Neuronal stem cell (in vitro differentiated cells): ENCODE measurements around the gene ZFYVE16.

Experiments used
- DNase-seq: peaks from one replicate; pipeline ENCODE4 v3.0.0-alpha.2; 2013; ENCODE audit warnings: low spot score
- H2AFZ ChIP-seq: one replicate; pipeline ENCODE4 v1.6.1; 2013; ENCODE audit warnings: mild to moderate bottlenecking, low read length, inconsistent platforms
- H2AK5ac ChIP-seq: 2 replicates; pipeline ENCODE4 v1.6.1; 2013; ENCODE audit warnings: low read depth, mild to moderate bottlenecking, inconsistent platforms, low read length, moderate library complexity, mixed read lengths
- H2BK120ac ChIP-seq: 2 replicates; pipeline ENCODE4 v1.6.1; 2013; ENCODE audit warnings: low read depth, mild to moderate bottlenecking, inconsistent platforms, low read length, moderate library complexity, mixed read lengths
- H2BK12ac ChIP-seq: one replicate; pipeline ENCODE4 v1.6.1; 2013; ENCODE audit warnings: low read length, inconsistent platforms
- H2BK15ac ChIP-seq: 2 replicates; pipeline ENCODE4 v1.6.1; 2013; ENCODE audit warnings: mild to moderate bottlenecking, low read length, inconsistent platforms, mixed read lengths
- H2BK5ac ChIP-seq: one replicate; pipeline ENCODE4 v1.6.1; 2013; ENCODE audit warnings: inconsistent platforms, mild to moderate bottlenecking, low read length, moderate library complexity
- H3K14ac ChIP-seq: one replicate; pipeline ENCODE4 v1.6.1; 2013; ENCODE audit warnings: low read length, inconsistent platforms
- H3K18ac ChIP-seq: 2 replicates; pipeline ENCODE4 v1.6.1; 2013; ENCODE audit warnings: low read length, inconsistent platforms
- H3K23ac ChIP-seq: 2 replicates; pipeline ENCODE4 v1.6.1; 2013; ENCODE audit warnings: low read depth, mild to moderate bottlenecking, mixed read lengths, low read length, inconsistent platforms; ENCODE audit not compliant: poor library complexity
- H3K27ac ChIP-seq: replicated peaks from 3 replicates; pipeline ENCODE4 v1.5.1; 2013; ENCODE audit warnings: low read length, inconsistent platforms
- H3K27me3 ChIP-seq, 3 experiments: 2 replicates each; pipeline ENCODE4 v1.6.1; 2013; ENCODE audit warnings: low read length in 3 of 3, mild to moderate bottlenecking in 2 of 3, inconsistent platforms in 1 of 3, low read depth in 1 of 3, mixed read lengths in 1 of 3, moderate library complexity in 1 of 3; ENCODE audit not compliant: control insufficient read depth in 3 of 3, insufficient read depth in 3 of 3
- H3K36me3 ChIP-seq, 2 donors: replicated peaks in 1 of 2; 2 replicates each; pipeline ENCODE4 v1.6.1; 2013; ENCODE audit warnings: low read length in 2 of 2; ENCODE audit not compliant: control insufficient read depth in 2 of 2, insufficient read depth in 2 of 2
- H3K4ac ChIP-seq: 2 replicates; pipeline ENCODE4 v1.6.1; 2013; ENCODE audit warnings: inconsistent platforms, mild to moderate bottlenecking, low read length, moderate library complexity
- H3K4me1 ChIP-seq, 2 donors: 1 replicate in 1 of 2; 2 replicates in 1 of 2; pipeline ENCODE4 v1.6.1; 2013; ENCODE audit warnings: low read length in 2 of 2, low read depth in 1 of 2; ENCODE audit not compliant: control insufficient read depth in 2 of 2, insufficient read depth in 1 of 2
- H3K4me2 ChIP-seq: one replicate; pipeline ENCODE4 v1.6.1; 2013; ENCODE audit warnings: mild to moderate bottlenecking, low read length, inconsistent platforms; ENCODE audit not compliant: insufficient read depth, poor library complexity, severe bottlenecking
- H3K4me3 ChIP-seq, 2 donors: 2 replicates each; pipeline ENCODE4 v1.5.1; 2013; ENCODE audit warnings: low read length in 2 of 2, mild to moderate bottlenecking in 2 of 2, inconsistent platforms in 1 of 2, moderate library complexity in 1 of 2
- H3K79me1 ChIP-seq: one replicate; pipeline ENCODE4 v1.6.1; 2013; ENCODE audit warnings: low read depth, mild to moderate bottlenecking, inconsistent platforms, low read length, moderate library complexity
- H3K9ac ChIP-seq: one replicate; pipeline ENCODE4 v1.6.1; 2013; ENCODE audit warnings: mild to moderate bottlenecking, low read depth, low read length, inconsistent platforms; ENCODE audit not compliant: poor library complexity
- H3K9me3 ChIP-seq, 2 donors: replicated peaks in 1 of 2; 2 replicates each; pipeline versions ENCODE3 to v1.6.1; 2013; ENCODE audit warnings: low read length in 2 of 2, mild to moderate bottlenecking in 2 of 2, inconsistent platforms in 1 of 2, low read depth in 1 of 2, mixed read lengths in 1 of 2, moderate library complexity in 1 of 2; ENCODE audit not compliant: control insufficient read depth in 2 of 2, insufficient read depth in 1 of 2
- H4K8ac ChIP-seq: one replicate; pipeline ENCODE4 v1.6.1; 2013; ENCODE audit warnings: low read depth, mild to moderate bottlenecking, inconsistent platforms, low read length, moderate library complexity
- H4K91ac ChIP-seq: one replicate; pipeline ENCODE4 v1.6.1; 2013; ENCODE audit warnings: low read length, low read depth, mild to moderate bottlenecking, inconsistent platforms; ENCODE audit not compliant: poor library complexity
- WGBS, 2 donors: extraction: QIAGEN DNeasy Blood & Tissue Kit; methylation state at CpG; one replicate each; pipeline ENCODE4 v1.1.7; 2013; ENCODE audit warnings: missing lambda C conversion rate in 2 of 2, mixed read lengths in 1 of 2; ENCODE audit not compliant: insufficient read length in 2 of 2, insufficient replicate concordance in 1 of 2; ENCODE audit errors: extremely low coverage in 2 of 2; 5-methylcytosine and 5-hydroxymethylcytosine counted together

The ZFYVE16 gene

DNA sequence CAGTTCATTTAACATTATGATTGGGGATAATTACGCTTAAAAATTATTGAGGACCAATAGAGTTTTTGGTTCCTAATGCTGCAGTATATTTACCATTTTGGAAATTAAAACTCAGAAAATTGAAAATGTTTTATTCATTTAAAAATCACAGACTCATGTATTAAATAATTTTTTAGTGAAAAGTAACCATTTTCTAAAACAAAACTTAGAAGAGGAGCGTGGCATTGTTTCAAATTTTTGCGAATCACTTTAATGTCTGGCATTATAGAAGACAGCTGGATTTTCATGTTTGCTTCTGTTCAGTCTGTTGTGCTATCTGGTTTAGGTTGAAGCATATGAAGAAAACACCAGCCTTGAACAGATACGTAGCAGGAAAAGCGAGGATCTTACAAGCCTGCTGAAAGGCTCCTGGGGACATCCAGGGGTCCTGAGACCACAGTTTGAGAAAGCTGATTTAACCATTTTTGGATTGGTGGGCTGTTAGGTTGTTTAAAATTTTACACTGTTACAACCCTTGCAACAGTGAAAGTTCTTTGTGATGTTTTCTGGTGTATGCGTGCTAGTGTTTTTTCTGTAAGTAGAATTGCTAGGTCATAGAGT, 1.6 kb downstream of the ZFYVE16 start:
- H2BK120ac ChIP-seq: no peak overlapping the region
- no peak overlapping the region for H4K91ac ChIP-seq
- H2AK5ac ChIP-seq: no peak overlapping the region
- no peak overlapping the region for H3K23ac ChIP-seq
- H3K4me2 ChIP-seq: peak overlapping the region; percentile 46
- no peak overlapping the region for H3K18ac ChIP-seq
- no peak overlapping the region for H2BK5ac ChIP-seq
- DNase-seq: no peak
- H3K27me3 ChIP-seq: no peaks in the 10 kb centered on the region
- H2BK15ac ChIP-seq: no peak overlapping the region
- no peak overlapping the region for H3K9ac ChIP-seq
- H3K4me3 ChIP-seq: peak overlapping the region in 1 of 2 donors; percentile 82
- no peak overlapping the region for H3K27ac ChIP-seq
- peaks cover 0 to 33% of the 10 kb centered on the region in 2 donors for H3K36me3 ChIP-seq
- H2AFZ ChIP-seq: no peak overlapping the region
- H4K8ac ChIP-seq: no peak overlapping the region
- no peak overlapping the region for H2BK12ac ChIP-seq
- peaks cover 0 to 1% of the 10 kb centered on the region in 2 donors for H3K4me1 ChIP-seq
- H3K14ac ChIP-seq: no peak overlapping the region
- peaks cover 0 to 6% of the 10 kb centered on the region in 2 donors for H3K9me3 ChIP-seq
- no peak overlapping the region for H3K4ac ChIP-seq
- peaks cover 3% of the 10 kb centered on the region for H3K79me1 ChIP-seq
- WGBS, 2 donors: no CpG with 5 or more reads among the region's 6 CpGs

- Histone ChIP-seq H3K4me2 (no peak overlapping the region), H3K14ac (no peak overlapping the region), H3K4me1 (peaks cover 0 to 1% of the 10 kb centered on the region in 2 donors), H3K27me3 (no peaks in the 10 kb centered on the region), H3K4ac (no peak overlapping the region), H4K91ac (no peak overlapping the region), H3K79me1 (peaks cover 3% of the 10 kb centered on the region), H3K9ac (no peak overlapping the region), H4K8ac (no peak overlapping the region), H2AK5ac (no peak overlapping the region), H3K23ac (no peak overlapping the region), H3K9me3 (peaks cover 0 to 6% of the 10 kb centered on the region in 2 donors), H3K27ac (no peak overlapping the region), H2BK5ac (no peak overlapping the region), H2BK15ac (no peak overlapping the region), H3K18ac (no peak overlapping the region), H2BK120ac (no peak overlapping the region), H3K4me3 (no peak overlapping the region), H2AFZ (no peak overlapping the region), H3K36me3 (peaks cover 0 to 38% of the 10 kb centered on the region in 2 donors), H2BK12ac (no peak overlapping the region)
- no CpG with 5 or more reads among the region's 3 CpGs for WGBS, 2 donors
- DNase-seq: no peak
Measured at GRCh38 chr5:80411589-80412219, 3.8 kb downstream of the ZFYVE16 start.

DNA sequence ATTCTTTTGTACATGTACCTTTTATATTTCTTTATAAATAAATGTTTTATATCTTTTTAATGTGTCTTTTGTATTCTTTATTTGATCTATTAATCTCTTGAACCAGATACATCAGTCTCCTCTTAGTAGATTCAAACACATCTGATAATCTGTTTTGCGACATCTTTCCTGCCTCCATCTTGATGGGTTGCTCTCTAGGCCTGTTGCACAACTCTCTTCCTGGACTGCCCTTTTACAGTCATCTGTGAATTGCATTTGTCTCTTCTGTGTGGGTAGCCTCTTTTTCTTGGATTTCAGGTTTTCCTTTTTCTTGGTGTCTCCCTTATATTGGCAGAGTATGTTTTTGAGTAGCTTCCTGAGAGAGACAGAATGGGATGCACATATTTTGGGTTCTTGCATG, 6.2 kb downstream of the ZFYVE16 start:
- no CpG with 5 or more reads among the region's 1 CpG for WGBS, 2 donors
- Histone ChIP-seq H3K14ac (no peak overlapping the region), H3K4ac (no peak overlapping the region), H3K9me3 (peaks cover 0 to 8% of the 10 kb centered on the region in 2 donors), H4K8ac (no peak overlapping the region), H3K4me1 (peaks cover 0 to 1% of the 10 kb centered on the region in 2 donors), H3K27ac (no peak overlapping the region), H3K4me2 (no peak overlapping the region), H3K27me3 (no peaks in the 10 kb centered on the region), H3K36me3 (peaks cover 0 to 50% of the 10 kb centered on the region in 2 donors), H3K23ac (no peak overlapping the region), H2BK120ac (no peak overlapping the region), H3K18ac (no peak overlapping the region), H3K79me1 (peaks cover 3% of the 10 kb centered on the region), H2BK15ac (no peak overlapping the region), H2BK5ac (no peak overlapping the region), H3K4me3 (no peak overlapping the region), H2AK5ac (no peak overlapping the region), H2BK12ac (no peak overlapping the region), H4K91ac (no peak overlapping the region), H2AFZ (no peak overlapping the region), H3K9ac (no peak overlapping the region)
- DNase-seq: no peak

DNA sequence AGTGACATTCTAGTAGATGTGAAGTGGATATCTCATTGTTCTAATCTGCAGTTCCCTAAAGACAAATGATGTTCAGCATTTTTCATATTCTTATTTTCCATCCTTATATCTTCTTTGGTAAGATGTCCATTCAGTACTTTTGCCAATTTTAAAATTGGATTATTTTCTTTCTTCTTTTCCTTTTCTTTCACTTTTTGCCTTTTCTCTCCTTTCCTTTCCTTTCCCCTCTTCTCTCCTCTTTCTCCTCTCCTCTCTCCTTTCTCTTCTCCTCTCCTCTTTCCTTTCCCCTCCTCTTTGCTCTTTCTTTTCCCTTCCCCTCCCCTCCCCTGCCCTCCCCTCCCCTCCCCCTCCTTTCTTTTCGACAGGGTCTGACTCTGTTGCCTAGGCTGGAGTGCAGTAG, 10.1 kb downstream of the ZFYVE16 start:
- Histone ChIP-seq H2BK12ac (no peak overlapping the region), H3K14ac (no peak overlapping the region), H3K18ac (no peak overlapping the region), H3K4me1 (no peaks in the 10 kb centered on the region), H2BK15ac (no peak overlapping the region), H3K27me3 (no peaks in the 10 kb centered on the region), H3K36me3 (peaks cover 0 to 30% of the 10 kb centered on the region in 2 donors), H4K8ac (no peak overlapping the region), H2BK120ac (no peak overlapping the region), H3K9ac (no peak overlapping the region), H4K91ac (no peak overlapping the region), H2AFZ (no peak overlapping the region), H3K4me3 (no peak overlapping the region), H3K9me3 (peaks cover 0 to 16% of the 10 kb centered on the region in 2 donors), H2BK5ac (no peak overlapping the region), H3K4ac (no peak overlapping the region), H3K27ac (no peak overlapping the region), H3K23ac (no peak overlapping the region), H2AK5ac (no peak overlapping the region), H3K4me2 (no peak overlapping the region), H3K79me1 (peaks cover under 1% of the 10 kb centered on the region)
- no peak for DNase-seq
- no CpG with 5 or more reads among the region's 1 CpG for WGBS, 2 donors
